DOHH2 (cell line): ENCODE results near the gene ODF2L.

Experiments
- H3F3A ChIP-seq: fragments of 200-600 bp; sonication (generic), shearing (Covaris generic); 2 replicates; pipeline ENCODE4 v1.6.0; 2016; ENCODE audit warnings: antibody characterized with exemption, mild to moderate bottlenecking; ENCODE audit not compliant: control insufficient read depth, insufficient read depth
- H3K27ac ChIP-seq: fragments of 200-600 bp; sonication (generic); 2 replicates; pipeline ENCODE4 v1.5.1; 2014; ENCODE audit warnings: low read depth, mild to moderate bottlenecking, low read length, moderate library complexity
- H3K27me3 ChIP-seq: fragments of 200-600 bp; sonication (generic); 2 replicates; pipeline ENCODE4 v1.6.1; 2014; ENCODE audit warnings: mild to moderate bottlenecking, low read length, mixed read lengths; ENCODE audit not compliant: control insufficient read depth
- H3K36me3 ChIP-seq: fragments of 200-600 bp; sonication (generic); 2 replicates; pipeline ENCODE4 v1.6.1; 2014; ENCODE audit warnings: mild to moderate bottlenecking, low read length, moderate library complexity, mixed read lengths; ENCODE audit not compliant: control insufficient read depth
- H3K4me1 ChIP-seq: fragments of 200-600 bp; sonication (generic); 2 replicates; pipeline ENCODE4 v1.6.1; 2014; ENCODE audit warnings: mild to moderate bottlenecking, low read length, mixed read lengths; ENCODE audit not compliant: control insufficient read depth
- H3K4me2 ChIP-seq: fragments of 200-600 bp; sonication (generic); 2 replicates; pipeline ENCODE4 v1.6.0; 2014; ENCODE audit warnings: mild to moderate bottlenecking, low read length, moderate library complexity
- H3K4me3 ChIP-seq: fragments of 200-600 bp; sonication (generic); 2 replicates; pipeline ENCODE4 v1.5.1; 2014; ENCODE audit warnings: mild to moderate bottlenecking, low read length, mixed read lengths
- H3K79me2 ChIP-seq: fragments of 200-600 bp; sonication (generic); 2 replicates; pipeline ENCODE4 v1.6.1; 2014; ENCODE audit warnings: mild to moderate bottlenecking, low read length, mixed read lengths; ENCODE audit not compliant: control insufficient read depth
- H3K9me2 ChIP-seq: fragments of 200-600 bp; sonication (generic); replicated peaks from 2 replicates; pipeline ENCODE4 v1.6.1; 2014; ENCODE audit warnings: mild to moderate bottlenecking, low read length, mixed read lengths; ENCODE audit not compliant: control insufficient read depth
- H3K9me3 ChIP-seq: fragments of 200-600 bp; sonication (generic); 2 replicates; pipeline ENCODE4 v1.6.1; 2014; ENCODE audit warnings: antibody characterized with exemption, low read length, mixed read lengths; ENCODE audit not compliant: control insufficient read depth, insufficient read depth
- H4K20me1 ChIP-seq: fragments of 200-600 bp; sonication (generic); 2 replicates; pipeline ENCODE4 v1.6.0; 2014; ENCODE audit warnings: low read depth, mild to moderate bottlenecking, antibody characterized with exemption, low read length, moderate library complexity; ENCODE audit not compliant: control insufficient read depth, insufficient read depth
- EZH2phosphoT487 ChIP-seq: fragments of 200-600 bp; sonication (generic); IDR thresholded peaks from 2 replicates; pipeline ENCODE4 v1.6.1; 2017; ENCODE audit warnings: borderline replicate concordance, mild to moderate bottlenecking, antibody characterized with exemption, low read length, moderate library complexity, mixed read lengths
- TF ChIP-seq, protein P1 (sequence below): fragments of 200-600 bp; sonication (generic); IDR thresholded peaks from one replicate; pipeline ENCODE4 v1.5.1; 2014; ENCODE audit warnings: antibody characterized with exemption, mild to moderate bottlenecking, low read depth, low read length; ENCODE audit not compliant: poor library complexity, severe bottlenecking

Gene ODF2L

DNA sequence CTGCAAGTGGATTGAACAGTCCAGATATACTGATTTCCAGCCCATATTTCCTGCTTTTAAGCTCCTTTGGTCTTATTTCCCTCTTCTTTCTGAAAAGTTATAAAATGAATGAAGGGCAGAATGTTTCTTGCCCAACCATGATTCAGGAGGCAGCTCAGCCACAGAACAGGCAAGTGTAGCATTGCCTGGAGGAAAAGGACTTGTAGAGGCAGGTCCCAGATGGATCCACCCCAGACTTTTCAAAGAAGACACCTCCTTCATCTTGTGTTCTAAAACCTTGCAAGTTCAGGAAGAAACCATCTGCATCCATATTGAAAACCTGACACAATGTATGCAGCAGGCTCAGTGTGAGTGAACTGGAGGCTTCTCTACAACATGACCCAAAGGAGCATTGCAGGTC, 27.8 kb upstream of the ODF2L start, which contains the start of gene CLCA2:
Gene CLCA2 (plus strand): TSS at position 299 of the 400 bp plus-strand sequence. CDS start 77 bp downstream, at position 376.
- Histone ChIP-seq H3K4me1 (peaks cover 3% of the 10 kb centered on the region; the same call in 1 of the 2 replicates), H3K27me3 (peaks cover 12% of the 10 kb centered on the region)

DNA sequence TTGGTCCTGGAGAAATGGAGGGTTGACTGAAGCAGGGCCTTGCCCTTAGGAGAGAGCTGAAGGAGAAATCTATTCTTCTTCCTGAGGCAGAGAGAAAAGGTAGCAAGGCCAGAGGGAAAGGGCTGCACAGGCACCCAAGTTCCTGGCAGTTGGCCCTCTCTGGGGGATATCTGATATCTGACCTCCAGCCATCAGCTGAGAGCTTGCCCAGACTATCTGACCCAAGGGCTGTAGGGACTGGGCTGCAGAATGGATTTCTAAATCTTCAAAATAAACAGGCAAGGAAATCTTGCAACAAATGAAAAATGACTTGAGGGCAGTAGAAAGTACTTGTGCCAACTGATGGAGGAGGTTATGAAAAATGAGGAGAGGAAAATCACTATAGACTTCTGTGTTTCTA, 27.4 kb upstream of the ODF2L start:
- Histone ChIP-seq H3K27ac (no peak overlapping the region), H4K20me1 (no peaks in the 10 kb centered on the region), H3K9me3 (no peaks in the 10 kb centered on the region), H3K4me1 (peaks cover 3% of the 10 kb centered on the region; the same call in 1 of the 2 replicates), H3K9me2 (no peaks in the 10 kb centered on the region; the same call in 1 of the 2 replicates), H3K36me3 (no peaks in the 10 kb centered on the region), H3F3A (no peaks in the 10 kb centered on the region), H3K4me3 (no peak overlapping the region), H3K79me2 (no peaks in the 10 kb centered on the region), H3K4me2 (no peak overlapping the region), H3K27me3 (peaks cover 11% of the 10 kb centered on the region)
- TF ChIP-seq, protein P1, sequence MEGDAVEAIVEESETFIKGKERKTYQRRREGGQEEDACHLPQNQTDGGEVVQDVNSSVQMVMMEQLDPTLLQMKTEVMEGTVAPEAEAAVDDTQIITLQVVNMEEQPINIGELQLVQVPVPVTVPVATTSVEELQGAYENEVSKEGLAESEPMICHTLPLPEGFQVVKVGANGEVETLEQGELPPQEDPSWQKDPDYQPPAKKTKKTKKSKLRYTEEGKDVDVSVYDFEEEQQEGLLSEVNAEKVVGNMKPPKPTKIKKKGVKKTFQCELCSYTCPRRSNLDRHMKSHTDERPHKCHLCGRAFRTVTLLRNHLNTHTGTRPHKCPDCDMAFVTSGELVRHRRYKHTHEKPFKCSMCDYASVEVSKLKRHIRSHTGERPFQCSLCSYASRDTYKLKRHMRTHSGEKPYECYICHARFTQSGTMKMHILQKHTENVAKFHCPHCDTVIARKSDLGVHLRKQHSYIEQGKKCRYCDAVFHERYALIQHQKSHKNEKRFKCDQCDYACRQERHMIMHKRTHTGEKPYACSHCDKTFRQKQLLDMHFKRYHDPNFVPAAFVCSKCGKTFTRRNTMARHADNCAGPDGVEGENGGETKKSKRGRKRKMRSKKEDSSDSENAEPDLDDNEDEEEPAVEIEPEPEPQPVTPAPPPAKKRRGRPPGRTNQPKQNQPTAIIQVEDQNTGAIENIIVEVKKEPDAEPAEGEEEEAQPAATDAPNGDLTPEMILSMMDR: no peak
- TF ChIP-seq EZH2phosphoT487: no peak

More for the DNA sequence above, 27.8 kb upstream of the ODF2L start, which contains the start of gene CLCA2:
- Histone ChIP-seq H3K36me3 (no peaks in the 10 kb centered on the region), H3K9me2 (no peaks in the 10 kb centered on the region; the same call in 1 of the 2 replicates), H3K27ac (no peak within 1 kb of the TSS), H3K9me3 (no peaks in the 10 kb centered on the region), H3F3A (no peaks in the 10 kb centered on the region), H3K4me2 (no peak within 1 kb of the TSS), H3K4me3 (no peak within 1 kb of the TSS), H4K20me1 (no peaks in the 10 kb centered on the region), H3K79me2 (no peaks in the 10 kb centered on the region)
- TF ChIP-seq, protein P1: no peak

DNA sequence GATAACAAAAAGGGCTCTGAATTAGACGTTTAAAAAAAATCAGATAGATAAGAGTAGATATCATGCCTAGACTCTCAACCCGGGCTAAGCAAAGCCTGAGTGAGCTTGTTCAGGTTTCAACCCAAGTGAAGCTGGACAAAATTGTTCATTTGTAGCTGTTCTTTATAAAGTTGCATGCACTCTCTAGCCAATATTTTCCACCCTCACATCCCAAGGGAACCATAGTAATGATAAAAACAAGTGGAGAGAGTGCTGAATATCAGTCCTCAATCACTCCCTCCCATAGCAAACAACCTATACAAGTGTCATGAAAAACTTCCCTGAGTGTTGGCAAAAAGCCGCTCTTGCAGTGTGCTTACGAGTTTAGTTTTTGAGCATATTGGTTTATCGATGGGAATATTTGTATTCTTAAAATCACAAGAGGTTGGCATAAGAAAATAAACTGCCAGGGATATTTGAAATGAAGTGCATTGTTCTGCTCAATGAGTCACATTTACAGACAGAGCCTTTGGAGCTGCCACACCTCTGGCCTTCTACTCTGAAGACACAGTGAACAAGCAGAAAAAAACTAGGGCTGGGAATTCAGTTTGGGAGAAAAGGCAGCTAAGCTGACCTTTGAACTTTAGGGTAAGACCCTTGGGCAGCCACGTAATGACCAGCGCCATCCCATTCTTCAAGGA, 25.6 kb upstream of the ODF2L start:
- Histone ChIP-seq H4K20me1 (no peaks in the 10 kb centered on the region), H3K9me2 (no peaks in the 10 kb centered on the region; the same call in 1 of the 2 replicates), H3K4me1 (peaks cover 3% of the 10 kb centered on the region; the same call in 1 of the 2 replicates), H3K27me3 (peaks cover 11% of the 10 kb centered on the region), H3K79me2 (no peaks in the 10 kb centered on the region), H3F3A (no peaks in the 10 kb centered on the region), H3K9me3 (no peaks in the 10 kb centered on the region), H3K4me3 (no peak overlapping the region), H3K36me3 (no peaks in the 10 kb centered on the region), H3K27ac (no peak overlapping the region), H3K4me2 (no peak overlapping the region)
- TF ChIP-seq EZH2phosphoT487: no peak
- TF ChIP-seq, protein P1: no peak
